ENCODE measurements around the gene MRI1. TPM values are rescaled to one million over a fixed set of nuclear protein-coding genes. Genes with fewer than 3 reads are reported as not detected.

Gene MRI1
- total RNA-seq, 2 donors from 2014 or later = 54.6 to 63.0 TPM

DNA sequence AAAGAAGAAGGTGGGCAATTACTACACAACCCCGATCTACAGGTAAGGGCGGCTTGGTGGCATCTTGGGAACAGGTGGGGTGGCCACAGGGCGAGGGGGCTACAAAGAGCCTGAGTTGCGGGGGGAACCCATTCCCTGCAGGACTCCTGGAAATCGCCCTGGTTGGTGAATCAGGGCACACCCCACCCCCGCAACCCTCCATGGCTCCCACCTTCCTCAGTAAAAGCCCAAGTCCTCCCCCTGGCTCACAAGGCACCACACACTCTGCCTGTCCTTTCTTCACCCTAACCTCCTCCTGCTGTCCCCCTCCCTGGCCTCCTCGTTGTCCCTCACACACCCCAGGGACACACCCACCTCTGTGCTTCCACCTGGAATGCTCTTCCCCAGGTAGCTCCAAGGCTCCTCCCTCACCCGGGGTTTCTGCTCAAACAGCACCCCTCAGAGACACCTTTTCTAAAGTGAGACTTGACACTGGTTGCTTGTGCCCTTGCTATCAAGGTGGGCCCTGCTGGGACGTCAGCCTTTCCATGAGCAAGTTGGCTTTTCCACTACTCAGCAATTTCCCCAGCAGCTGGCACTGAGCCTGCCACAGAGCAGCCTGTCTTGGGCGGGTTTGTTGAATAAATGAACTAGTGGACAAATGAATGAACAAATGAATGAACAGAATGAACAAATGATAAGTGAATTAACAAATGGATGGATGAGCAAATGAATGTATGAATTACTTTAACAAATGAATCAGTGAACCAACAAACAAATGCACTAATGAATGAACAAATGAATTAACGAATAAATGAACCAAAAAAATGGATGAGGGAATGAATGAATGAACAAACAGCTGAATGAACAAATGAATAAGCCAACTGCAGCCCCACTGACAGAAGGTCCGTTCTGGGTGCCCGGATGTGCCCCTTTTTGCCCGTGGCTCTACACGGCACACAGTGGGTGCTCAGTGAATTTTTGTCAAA is 6.2 kb upstream of the MRI1 start:
- Histone ChIP-seq H3K4me3 (no peak overlapping the region), H3K9me3 (no peaks in the 10 kb centered on the region), H3K36me3 (peaks cover 88% of the 10 kb centered on the region), H3K27ac (no peak overlapping the region), H3K27me3 (replicated peaks; ENCODE audit: insufficient read depth) (no peaks in the 10 kb centered on the region), H3K4me1 (ENCODE audit: control insufficient read depth in 1 of 2, low read depth in 2 of 2) (no peaks in the 10 kb centered on the region)
- ATAC-seq (ENCODE audit: insufficient number of reproducible peaks, low FRiP score, low read depth) (no peak), DNase-seq (ENCODE audit: low spot score) (no peak)
- TF ChIP-seq, protein P1, sequence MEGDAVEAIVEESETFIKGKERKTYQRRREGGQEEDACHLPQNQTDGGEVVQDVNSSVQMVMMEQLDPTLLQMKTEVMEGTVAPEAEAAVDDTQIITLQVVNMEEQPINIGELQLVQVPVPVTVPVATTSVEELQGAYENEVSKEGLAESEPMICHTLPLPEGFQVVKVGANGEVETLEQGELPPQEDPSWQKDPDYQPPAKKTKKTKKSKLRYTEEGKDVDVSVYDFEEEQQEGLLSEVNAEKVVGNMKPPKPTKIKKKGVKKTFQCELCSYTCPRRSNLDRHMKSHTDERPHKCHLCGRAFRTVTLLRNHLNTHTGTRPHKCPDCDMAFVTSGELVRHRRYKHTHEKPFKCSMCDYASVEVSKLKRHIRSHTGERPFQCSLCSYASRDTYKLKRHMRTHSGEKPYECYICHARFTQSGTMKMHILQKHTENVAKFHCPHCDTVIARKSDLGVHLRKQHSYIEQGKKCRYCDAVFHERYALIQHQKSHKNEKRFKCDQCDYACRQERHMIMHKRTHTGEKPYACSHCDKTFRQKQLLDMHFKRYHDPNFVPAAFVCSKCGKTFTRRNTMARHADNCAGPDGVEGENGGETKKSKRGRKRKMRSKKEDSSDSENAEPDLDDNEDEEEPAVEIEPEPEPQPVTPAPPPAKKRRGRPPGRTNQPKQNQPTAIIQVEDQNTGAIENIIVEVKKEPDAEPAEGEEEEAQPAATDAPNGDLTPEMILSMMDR (IDR thresholded peaks at IDR 0.05) = no peak

DNA sequence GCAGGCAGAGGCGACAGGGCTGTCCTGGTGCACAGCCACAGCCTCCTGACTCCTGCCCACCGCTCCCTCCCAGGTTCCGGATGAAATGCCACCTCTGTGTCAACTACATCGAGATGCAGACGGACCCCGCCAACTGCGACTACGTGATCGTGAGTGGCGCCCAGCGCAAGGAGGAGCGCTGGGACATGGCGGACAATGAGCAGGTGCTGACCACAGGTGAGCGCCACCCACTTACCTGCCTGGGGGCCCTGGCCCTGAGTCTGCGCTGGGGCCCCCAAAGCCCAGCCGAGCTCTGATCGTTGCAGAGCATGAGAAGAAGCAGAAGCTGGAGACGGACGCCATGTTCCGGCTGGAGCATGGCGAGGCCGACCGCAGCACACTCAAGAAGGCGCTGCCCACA is 5.5 kb upstream of the MRI1 start:
- Histone ChIP-seq H3K4me1 (ENCODE audit: control insufficient read depth in 1 of 2, low read depth in 2 of 2) (peaks cover 0 to 2% of the 10 kb centered on the region in 2 donors), H3K36me3 (peaks cover 83% of the 10 kb centered on the region), H3K27me3 (replicated peaks; ENCODE audit: insufficient read depth) (no peaks in the 10 kb centered on the region), H3K9me3 (no peaks in the 10 kb centered on the region), H3K27ac (no peak overlapping the region), H3K4me3 (no peak overlapping the region)
- TF ChIP-seq, protein P1 (IDR thresholded peaks at IDR 0.05) = no peak
- DNase-seq (ENCODE audit: low spot score) (no peak), ATAC-seq (ENCODE audit: insufficient number of reproducible peaks, low FRiP score, low read depth) (no peak)

DNA sequence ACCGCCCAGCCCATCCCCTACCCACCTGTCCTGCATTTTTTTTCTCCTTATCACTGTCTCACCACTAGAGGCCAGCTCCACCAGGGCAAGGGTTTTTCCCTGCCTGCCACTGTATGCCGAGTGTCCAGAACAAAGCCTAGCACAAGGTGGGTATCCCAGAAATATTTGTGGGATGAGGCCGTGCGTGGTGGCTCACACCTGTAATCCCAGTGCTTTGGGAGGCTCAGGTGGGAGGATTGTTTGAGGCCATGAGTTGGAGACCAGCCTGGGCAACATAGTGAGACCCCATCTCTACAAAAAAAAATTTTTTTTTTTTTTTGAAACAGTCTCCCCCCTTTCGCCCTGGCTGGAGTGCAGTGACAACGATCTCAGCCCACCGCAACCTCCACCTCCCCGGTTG is 2.9 kb upstream of the MRI1 start:
- Histone ChIP-seq H3K36me3 (peaks cover 56% of the 10 kb centered on the region), H3K27ac (no peak overlapping the region), H3K9me3 (no peaks in the 10 kb centered on the region), H3K4me3 (no peak overlapping the region), H3K4me1 (ENCODE audit: control insufficient read depth in 1 of 2, low read depth in 2 of 2) (peaks cover 9 to 16% of the 10 kb centered on the region in 2 donors), H3K27me3 (replicated peaks; ENCODE audit: insufficient read depth) (no peaks in the 10 kb centered on the region)
- DNase-seq (ENCODE audit: low spot score) (no peak), ATAC-seq (ENCODE audit: insufficient number of reproducible peaks, low FRiP score, low read depth) (no peak)
- TF ChIP-seq, protein P1 (IDR thresholded peaks at IDR 0.05) = no peak

DNA sequence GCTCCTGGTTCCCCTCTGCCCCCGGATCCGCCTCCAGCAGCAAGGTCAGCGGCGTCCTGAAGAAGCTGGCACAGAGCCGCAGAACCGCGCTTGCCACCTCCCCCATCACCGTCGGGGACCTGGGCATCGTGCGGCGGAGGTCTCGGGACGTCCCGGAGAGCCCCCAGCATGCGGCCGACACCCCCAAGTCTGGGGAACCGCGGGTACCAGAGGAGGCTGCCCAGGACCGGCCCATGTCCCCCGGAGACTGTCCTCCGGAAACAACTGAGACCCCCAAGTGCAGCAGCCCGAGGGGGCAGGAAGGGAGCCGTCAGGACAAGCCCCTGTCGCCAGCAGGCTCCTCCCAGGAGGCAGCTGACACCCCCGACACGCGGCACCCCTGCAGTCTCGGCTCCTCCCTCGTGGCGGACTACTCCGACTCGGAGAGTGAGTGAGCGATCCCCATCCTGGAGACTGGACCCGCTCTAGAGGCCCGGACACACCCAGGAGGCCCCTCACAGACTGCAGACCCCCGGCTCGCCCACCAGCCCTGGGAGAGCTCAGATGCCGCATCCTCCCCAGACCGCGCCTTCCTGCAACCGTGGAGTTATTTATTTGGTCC is 1.6 kb upstream of the MRI1 start:
- ATAC-seq (ENCODE audit: insufficient number of reproducible peaks, low FRiP score, low read depth) (no peak), DNase-seq (ENCODE audit: low spot score) (no peak)
- Histone ChIP-seq H3K27me3 (replicated peaks; ENCODE audit: insufficient read depth) (no peaks in the 10 kb centered on the region), H3K27ac (no peak overlapping the region), H3K9me3 (no peaks in the 10 kb centered on the region), H3K4me1 (ENCODE audit: control insufficient read depth in 1 of 2, low read depth in 2 of 2) (peaks cover 9 to 16% of the 10 kb centered on the region in 2 donors), H3K36me3 (peaks cover 43% of the 10 kb centered on the region), H3K4me3 (no peak overlapping the region)
- TF ChIP-seq, protein P1 (IDR thresholded peaks at IDR 0.05) = no peak

DNA sequence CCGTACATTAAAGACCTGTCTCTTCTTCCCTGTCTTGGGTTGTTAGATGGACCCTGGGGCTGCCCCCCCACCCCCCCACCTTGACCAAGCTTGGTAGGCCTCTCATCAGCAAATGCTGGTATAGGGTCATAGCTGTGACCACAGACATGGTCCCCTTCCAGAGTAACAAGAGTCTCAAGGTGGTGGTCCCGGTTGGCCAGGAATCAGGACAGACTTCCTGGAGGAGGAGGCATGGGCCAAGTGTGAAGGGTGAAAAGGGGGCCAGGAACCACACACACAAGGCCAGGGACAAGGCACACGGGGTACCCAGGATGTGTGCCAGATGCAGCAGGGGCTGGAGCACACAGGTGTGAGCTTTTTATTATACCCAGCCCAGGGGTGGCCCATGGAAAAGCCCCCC is 1.1 kb upstream of the MRI1 start:
- Histone ChIP-seq H3K9me3 (no peaks in the 10 kb centered on the region), H3K4me1 (ENCODE audit: control insufficient read depth in 1 of 2, low read depth in 2 of 2) (peaks cover 9 to 16% of the 10 kb centered on the region in 2 donors), H3K36me3 (peaks cover 40% of the 10 kb centered on the region), H3K27me3 (replicated peaks; ENCODE audit: insufficient read depth) (no peaks in the 10 kb centered on the region), H3K4me3 (no peak overlapping the region), H3K27ac (no peak overlapping the region)
- ATAC-seq (ENCODE audit: insufficient number of reproducible peaks, low FRiP score, low read depth) = no peak
- TF ChIP-seq, protein P1 (IDR thresholded peaks at IDR 0.05) = no peak
- no peak for DNase-seq (ENCODE audit: low spot score)

All from thoracic aorta (tissue), 2 donors.